AG04449 (cell line): Measurements from ENCODE around the gene ETS2.
A peak's percentile ranks its signal among the peaks of the same experiment; 100 is the strongest.

ENCODE experiments used
- CTCF ChIA-PET: fragments of 350-600 bp; formaldehyde crosslinking; extraction: SDS; loops from one replicate; lab custom pipeline; 2021; ENCODE audit warnings: antibody characterized with exemption; lab: Yijun Ruan, JAX
- POLR2A ChIA-PET: fragments of 400-600, 350-600 bp; formaldehyde crosslinking; extraction: SDS; loops from one replicate; lab custom pipeline; 2020; ENCODE audit warnings: antibody characterized with exemption, inconsistent platforms; lab: Yijun Ruan, JAX
- DNase-seq: peaks from one replicate; pipeline ENCODE4 v3.0.0-alpha.2; 2010; ENCODE audit warnings: low read depth, low spot score
- H3K4me3 ChIP-seq: 2 replicates; pipeline ENCODE4 v1.5.1; 2011; ENCODE audit warnings: low read depth, mild to moderate bottlenecking, control low read depth, low read length
- TF ChIP-seq, protein P1 (sequence below): IDR thresholded peaks from one replicate; pipeline ENCODE4 v1.5.1; 2011; ENCODE audit warnings: mild to moderate bottlenecking, moderate library complexity, low read length, control low read depth, inconsistent platforms; ENCODE audit not compliant: insufficient read depth; ENCODE audit errors: missing control alignments

Gene ETS2

GRCh38 chr21:38861989-38862683 is 56.4 kb downstream of the ETS2 start:
- POLR2A ChIA-PET = no interaction called here
- DNase-seq = no peak
- CTCF ChIA-PET = no interaction called here
- no peak overlapping the region for H3K4me3 ChIP-seq
- TF ChIP-seq, protein P1, sequence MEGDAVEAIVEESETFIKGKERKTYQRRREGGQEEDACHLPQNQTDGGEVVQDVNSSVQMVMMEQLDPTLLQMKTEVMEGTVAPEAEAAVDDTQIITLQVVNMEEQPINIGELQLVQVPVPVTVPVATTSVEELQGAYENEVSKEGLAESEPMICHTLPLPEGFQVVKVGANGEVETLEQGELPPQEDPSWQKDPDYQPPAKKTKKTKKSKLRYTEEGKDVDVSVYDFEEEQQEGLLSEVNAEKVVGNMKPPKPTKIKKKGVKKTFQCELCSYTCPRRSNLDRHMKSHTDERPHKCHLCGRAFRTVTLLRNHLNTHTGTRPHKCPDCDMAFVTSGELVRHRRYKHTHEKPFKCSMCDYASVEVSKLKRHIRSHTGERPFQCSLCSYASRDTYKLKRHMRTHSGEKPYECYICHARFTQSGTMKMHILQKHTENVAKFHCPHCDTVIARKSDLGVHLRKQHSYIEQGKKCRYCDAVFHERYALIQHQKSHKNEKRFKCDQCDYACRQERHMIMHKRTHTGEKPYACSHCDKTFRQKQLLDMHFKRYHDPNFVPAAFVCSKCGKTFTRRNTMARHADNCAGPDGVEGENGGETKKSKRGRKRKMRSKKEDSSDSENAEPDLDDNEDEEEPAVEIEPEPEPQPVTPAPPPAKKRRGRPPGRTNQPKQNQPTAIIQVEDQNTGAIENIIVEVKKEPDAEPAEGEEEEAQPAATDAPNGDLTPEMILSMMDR = no peak

DNA sequence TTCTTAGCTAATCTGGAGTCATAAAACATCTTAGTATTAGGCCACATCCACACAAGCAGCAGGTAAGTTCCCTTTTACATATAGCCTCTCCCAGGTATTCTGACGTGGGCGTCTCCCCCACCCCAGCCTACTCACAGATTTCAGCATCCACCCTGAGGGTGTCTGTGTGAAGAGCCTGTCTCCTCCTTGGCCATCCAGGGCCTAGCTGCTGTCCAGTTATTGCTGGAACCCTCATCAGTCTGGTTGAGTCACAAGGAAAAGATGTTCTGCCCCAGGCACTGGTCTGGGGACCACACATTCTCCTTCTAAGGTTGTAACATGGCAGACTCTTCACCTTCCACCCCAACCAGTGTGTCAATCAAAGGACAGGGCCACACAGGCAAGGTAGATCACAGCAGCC is 57.6 kb downstream of the ETS2 start:
- ChIA-PET POLR2A (no interaction called here), CTCF (no interaction called here)
- TF ChIP-seq, protein P1 = no peak
- DNase-seq = no peak
- H3K4me3 ChIP-seq = no peak overlapping the region

- TF ChIP-seq, protein P1 = no peak
- no peak for DNase-seq
- no peak overlapping the region for H3K4me3 ChIP-seq
- ChIA-PET CTCF (no interaction called here), POLR2A (no interaction called here)
Measured at GRCh38 chr21:38863843-38864363, 58.2 kb downstream of the ETS2 start.

- H3K4me3 ChIP-seq = no peak overlapping the region
- ChIA-PET CTCF (interaction anchor here (1.1 kb wide), 1 partner anchor 17 kb away, joined by 3 read pairs; no protein-coding TSS in a partner anchor), POLR2A (no interaction called here)
- no peak for DNase-seq
- TF ChIP-seq, protein P1 = no peak
Measured at GRCh38 chr21:38864964-38865363, 59.2 kb downstream of the ETS2 start.

DNA sequence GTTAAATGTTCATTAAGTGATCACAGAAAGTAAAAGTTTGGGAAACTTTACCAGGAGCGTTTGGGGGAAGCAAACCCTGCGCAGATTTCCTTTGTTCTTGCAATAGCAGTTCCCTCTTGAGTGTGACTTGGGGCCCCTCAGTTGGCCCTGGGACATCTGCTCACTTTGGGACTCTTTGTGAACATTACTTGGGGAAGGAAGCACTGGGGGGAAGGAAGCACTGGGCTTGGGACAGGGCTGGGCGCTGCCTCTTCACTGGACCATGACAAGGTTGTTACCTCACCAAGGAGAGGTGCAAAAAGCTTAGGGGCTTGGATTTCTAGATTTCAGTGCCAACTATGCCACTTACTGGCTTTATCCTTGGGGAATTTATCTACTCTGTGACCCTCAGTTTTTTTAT is 63.5 kb downstream of the ETS2 start:
- no peak for DNase-seq
- TF ChIP-seq, protein P1 = no peak
- H3K4me3 ChIP-seq = no peak overlapping the region
- ChIA-PET POLR2A (no interaction called here), CTCF (interaction anchor here (1.0 kb wide), 1 partner anchor 8 kb away, joined by 3 read pairs; no protein-coding TSS in a partner anchor)

DNA sequence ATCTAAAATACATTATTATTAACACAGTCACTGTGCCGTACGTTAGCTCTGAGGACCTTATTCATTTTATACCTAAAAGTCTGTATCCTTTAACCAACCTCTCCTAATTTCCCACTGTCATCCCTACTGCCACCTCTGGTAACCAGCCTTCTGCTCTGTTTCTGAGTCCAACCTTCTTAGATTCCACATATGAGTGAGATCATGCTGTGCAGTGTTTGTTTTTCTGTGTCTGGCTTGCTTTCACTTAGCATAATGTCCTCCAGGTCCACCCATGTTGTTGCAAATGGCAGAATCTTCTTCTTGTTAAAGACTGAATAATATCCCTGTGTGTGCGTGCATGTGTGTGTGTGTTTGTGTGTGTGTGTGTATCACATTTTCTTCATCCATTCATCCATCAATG is 64.2 kb downstream of the ETS2 start:
- no peak for DNase-seq
- ChIA-PET CTCF (interaction anchor here (1.0 kb wide), 1 partner anchor 9 kb away, joined by 3 read pairs; no protein-coding TSS in a partner anchor), POLR2A (no interaction called here)
- TF ChIP-seq, protein P1 = peak; percentile 5
- no peak overlapping the region for H3K4me3 ChIP-seq
